ENCODE data around the gene ANO6. TPM values are rescaled to one million over a fixed set of nuclear protein-coding genes. Genes with fewer than 3 reads are reported as not detected.

The ANO6 gene
- polyA plus RNA-seq, 1 donor (not counting 4 experiments of a cell fraction or from before 2014, with no cell fraction given), result 64.3 TPM

- H3K9me1 ChIP-seq (ENCODE audit: control insufficient read depth, extremely low read depth, insufficient read depth, low read length), result no peaks in the 10 kb centered on the region
- DNase-seq (ENCODE audit: low read depth, low spot score) (no peak), FAIRE-seq (no peak)
- no peak overlapping the region for H3K4me2 ChIP-seq (ENCODE audit: control insufficient read depth, extremely low read depth, insufficient read depth, low read depth, low read length)
- H3K36me3 ChIP-seq (ENCODE audit: control insufficient read depth in 2 of 2, extremely low read depth in 1 of 2, insufficient read depth in 2 of 2, low read length in 2 of 2), result peaks cover 12 to 34% of the 10 kb centered on the region in 2 experiments
- H3K79me2 ChIP-seq (ENCODE audit: control insufficient read depth, insufficient read depth, low read length), result no peaks in the 10 kb centered on the region
- TF ChIP-seq EZH2 (IDR thresholded peaks at IDR 0.05; ENCODE audit: low read length) (no peak), CTCF (optimal IDR thresholded peaks at IDR 0.05 in 1 of 3, IDR thresholded peaks at IDR 0.05 in 1 of 3, conservative IDR thresholded peaks at IDR 0.05 in 1 of 3; ENCODE audit: extremely low read depth in 1 of 3, insufficient read depth in 2 of 3, low read length in 3 of 3) (no peak)
- peaks cover 4% of the 10 kb centered on the region for H3K4me1 ChIP-seq (ENCODE audit: control insufficient read depth, extremely low read depth, insufficient read depth, low read length)
- no peak overlapping the region for H3K27ac ChIP-seq (ENCODE audit: control insufficient read depth, insufficient read depth, low read length)
- H3K27me3 ChIP-seq (ENCODE audit: control insufficient read depth, extremely low read depth, insufficient read depth, low read length), result no peaks in the 10 kb centered on the region
- dilution Hi-C loops (cut with MboI; ENCODE audit: extremely low pct_ligation_motif_present, low sequenced_read_pairs), result no loop called here
- no peak overlapping the region for H2AFZ ChIP-seq (ENCODE audit: control insufficient read depth, low read length)
- no peak overlapping the region for H3K4me3 ChIP-seq (ENCODE audit: control insufficient read depth in 2 of 3, extremely low read depth in 1 of 3, insufficient read depth in 2 of 3, low read depth in 1 of 3, low read length in 3 of 3)
- H4K20me1 ChIP-seq (ENCODE audit: control insufficient read depth, extremely low read depth, insufficient read depth, low read length), result no peaks in the 10 kb centered on the region
- no peak overlapping the region for H3K9ac ChIP-seq (ENCODE audit: control insufficient read depth, extremely low read depth, insufficient read depth, low read length)
- H3K9me3 ChIP-seq (ENCODE audit: control insufficient read depth, low read depth, low read length), result no peaks in the 10 kb centered on the region
Observed at GRCh38 chr12:45407981-45408728, 192.3 kb downstream of the ANO6 start.

- Histone ChIP-seq H3K4me1 (ENCODE audit: control insufficient read depth, extremely low read depth, insufficient read depth, low read length) (peaks cover 4% of the 10 kb centered on the region), H3K79me2 (ENCODE audit: control insufficient read depth, insufficient read depth, low read length) (no peaks in the 10 kb centered on the region), H3K36me3 (ENCODE audit: control insufficient read depth in 2 of 2, extremely low read depth in 1 of 2, insufficient read depth in 2 of 2, low read length in 2 of 2) (peaks cover 12 to 35% of the 10 kb centered on the region in 2 experiments), H3K9me3 (ENCODE audit: control insufficient read depth, low read depth, low read length) (no peaks in the 10 kb centered on the region), H3K9ac (ENCODE audit: control insufficient read depth, extremely low read depth, insufficient read depth, low read length) (no peak overlapping the region), H3K27ac (ENCODE audit: control insufficient read depth, insufficient read depth, low read length) (no peak overlapping the region), H3K4me3 (ENCODE audit: control insufficient read depth in 2 of 3, extremely low read depth in 1 of 3, insufficient read depth in 2 of 3, low read depth in 1 of 3, low read length in 3 of 3) (no peak overlapping the region), H4K20me1 (ENCODE audit: control insufficient read depth, extremely low read depth, insufficient read depth, low read length) (no peaks in the 10 kb centered on the region), H3K27me3 (ENCODE audit: control insufficient read depth, extremely low read depth, insufficient read depth, low read length) (no peaks in the 10 kb centered on the region), H3K4me2 (ENCODE audit: control insufficient read depth, extremely low read depth, insufficient read depth, low read depth, low read length) (no peak overlapping the region), H3K9me1 (ENCODE audit: control insufficient read depth, extremely low read depth, insufficient read depth, low read length) (no peaks in the 10 kb centered on the region), H2AFZ (ENCODE audit: control insufficient read depth, low read length) (no peak overlapping the region)
- FAIRE-seq, result no peak
- dilution Hi-C loops (cut with MboI; ENCODE audit: extremely low pct_ligation_motif_present, low sequenced_read_pairs), result no loop called here
- TF ChIP-seq CTCF (optimal IDR thresholded peaks at IDR 0.05 in 1 of 3, IDR thresholded peaks at IDR 0.05 in 1 of 3, conservative IDR thresholded peaks at IDR 0.05 in 1 of 3; ENCODE audit: extremely low read depth in 1 of 3, insufficient read depth in 2 of 3, low read length in 3 of 3) (no peak), EZH2 (IDR thresholded peaks at IDR 0.05; ENCODE audit: low read length) (no peak)
- no peak for DNase-seq (ENCODE audit: low read depth, low spot score)
Observed at GRCh38 chr12:45408729-45409114, 192.8 kb downstream of the ANO6 start.

Measured in keratinocyte (primary cell).